ENCODE results near the gene KRT84.

GRCh38 chr12:52344111-52344510 lies 41.3 kb downstream of the KRT84 start:
- TF ChIP-seq, protein P1, sequence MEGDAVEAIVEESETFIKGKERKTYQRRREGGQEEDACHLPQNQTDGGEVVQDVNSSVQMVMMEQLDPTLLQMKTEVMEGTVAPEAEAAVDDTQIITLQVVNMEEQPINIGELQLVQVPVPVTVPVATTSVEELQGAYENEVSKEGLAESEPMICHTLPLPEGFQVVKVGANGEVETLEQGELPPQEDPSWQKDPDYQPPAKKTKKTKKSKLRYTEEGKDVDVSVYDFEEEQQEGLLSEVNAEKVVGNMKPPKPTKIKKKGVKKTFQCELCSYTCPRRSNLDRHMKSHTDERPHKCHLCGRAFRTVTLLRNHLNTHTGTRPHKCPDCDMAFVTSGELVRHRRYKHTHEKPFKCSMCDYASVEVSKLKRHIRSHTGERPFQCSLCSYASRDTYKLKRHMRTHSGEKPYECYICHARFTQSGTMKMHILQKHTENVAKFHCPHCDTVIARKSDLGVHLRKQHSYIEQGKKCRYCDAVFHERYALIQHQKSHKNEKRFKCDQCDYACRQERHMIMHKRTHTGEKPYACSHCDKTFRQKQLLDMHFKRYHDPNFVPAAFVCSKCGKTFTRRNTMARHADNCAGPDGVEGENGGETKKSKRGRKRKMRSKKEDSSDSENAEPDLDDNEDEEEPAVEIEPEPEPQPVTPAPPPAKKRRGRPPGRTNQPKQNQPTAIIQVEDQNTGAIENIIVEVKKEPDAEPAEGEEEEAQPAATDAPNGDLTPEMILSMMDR (IDR thresholded peaks at IDR 0.05) = no peak
- no peak for TF ChIP-seq POLR2A (IDR thresholded peaks at IDR 0.05)
